GM23338 (cell line): ENCODE data around the gene UTP11. TPM values are rescaled to one million over a fixed set of nuclear protein-coding genes. Genes with fewer than 3 reads are reported as not detected.

ENCODE experiments used
- ATAC-seq: fragments of 200-7000 bp; cut with Tn5 transposase; 3 replicates; pipeline ENCODE4 v1.9.1; 2020
- DNase-seq: peaks from one replicate; pipeline ENCODE4 v3.0.0-alpha.2; 2015; ENCODE audit warnings: low spot score
- H2AFZ ChIP-seq: fragments of 200-600 bp; sonication (generic); 2 replicates; pipeline ENCODE4 v1.8.0; 2016; ENCODE audit warnings: antibody characterized with exemption, mild to moderate bottlenecking, moderate library complexity
- H3F3A ChIP-seq: fragments of 200-600 bp; sonication (generic); replicated peaks from 2 replicates; pipeline ENCODE4 v1.8.0; 2017; ENCODE audit warnings: antibody characterized with exemption, mixed run types, low read depth
- H3K27ac ChIP-seq: fragments of 200-600 bp; sonication (generic); 2 replicates; pipeline ENCODE4 v1.6.1; 2016; ENCODE audit warnings: low read depth
- H3K27me3 ChIP-seq: fragments of 200-600 bp; sonication (generic); 2 replicates; pipeline ENCODE4 v1.8.0; 2016; ENCODE audit warnings: mild to moderate bottlenecking, mixed run types, moderate library complexity; ENCODE audit not compliant: insufficient read depth
- H3K36me3 ChIP-seq: fragments of 200-600 bp; sonication (generic); 2 replicates; pipeline ENCODE4 v1.8.0; 2016; ENCODE audit warnings: mild to moderate bottlenecking; ENCODE audit not compliant: insufficient read depth
- H3K4me1 ChIP-seq: fragments of 200-600 bp; sonication (generic); 2 replicates; pipeline ENCODE4 v1.8.0; 2016; ENCODE audit warnings: mild to moderate bottlenecking, moderate library complexity; ENCODE audit not compliant: insufficient read depth
- H3K4me2 ChIP-seq: fragments of 200-600 bp; sonication (generic); 2 replicates; pipeline ENCODE4 v1.7.1; 2017; ENCODE audit warnings: mixed run types
- H3K4me3 ChIP-seq: fragments of 200-600 bp; sonication (generic); 2 replicates; pipeline ENCODE4 v1.6.1; 2016; ENCODE audit warnings: mixed run types
- H3K79me2 ChIP-seq: fragments of 200-600 bp; sonication (generic); replicated peaks from 2 replicates; pipeline ENCODE4 v1.8.0; 2017; ENCODE audit warnings: mild to moderate bottlenecking; ENCODE audit not compliant: insufficient read depth
- H3K9me2 ChIP-seq: fragments of 200-600 bp; sonication (generic); 2 replicates; pipeline ENCODE4 v1.8.0; 2017; ENCODE audit not compliant: insufficient read depth
- H4K20me1 ChIP-seq: fragments of 200-600 bp; sonication (generic); replicated peaks from 2 replicates; pipeline ENCODE4 v1.8.0; 2017; ENCODE audit warnings: mild to moderate bottlenecking; ENCODE audit not compliant: insufficient read depth
- H3K27ac Mint-ChIP-seq: 2 replicates; pipeline ENCODE4 v1.8.0; 2020; ENCODE audit warnings: inconsistent platforms, mild to moderate bottlenecking, moderate library complexity, mixed read lengths
- H3K27me3 Mint-ChIP-seq: 3 replicates; pipeline ENCODE4 v1.8.0; 2022; ENCODE audit warnings: low read depth, mild to moderate bottlenecking, moderate library complexity, mixed read lengths, inconsistent platforms; ENCODE audit not compliant: insufficient read depth, poor library complexity
- H3K36me3 Mint-ChIP-seq: 3 replicates; pipeline ENCODE4 v1.8.0; 2021; ENCODE audit warnings: low read depth, mild to moderate bottlenecking, inconsistent platforms, moderate library complexity, mixed read lengths
- H3K4me1 Mint-ChIP-seq: 3 replicates; pipeline ENCODE4 v1.8.0; 2020; ENCODE audit warnings: mild to moderate bottlenecking, inconsistent platforms, mixed read lengths
- H3K4me3 Mint-ChIP-seq: 3 replicates; pipeline ENCODE4 v1.8.0; 2021; ENCODE audit warnings: moderate library complexity, mild to moderate bottlenecking, inconsistent platforms, mixed read lengths
- H3K9me3 Mint-ChIP-seq: 3 replicates; pipeline ENCODE4 v1.8.0; 2020; ENCODE audit warnings: moderate library complexity, mild to moderate bottlenecking, inconsistent platforms, mixed read lengths
- CREB1 ChIP-seq: fragments of 250-450 bp; sonication (Bioruptor Pico); IDR thresholded peaks from 2 replicates; pipeline ENCODE4 v1.5.0; 2020; ENCODE audit warnings: low read depth, mild to moderate bottlenecking, moderate library complexity
- CTCF ChIP-seq, 2 experiments: fragments of 200-600 bp in 1 of 2; sonication (generic) in 1 of 2; conservative IDR thresholded peaks; 2 replicates each; pipeline versions ENCODE4 v1.5.1 to v1.6.1; 2016 to 2017; ENCODE audit warnings: antibody characterized with exemption in 2 of 2, low read depth in 2 of 2, mild to moderate bottlenecking in 2 of 2, moderate library complexity in 1 of 2
- ETS1 ChIP-seq: IDR thresholded peaks from 2 replicates; pipeline ENCODE4 v1.6.1; 2016; ENCODE audit warnings: antibody characterized with exemption
- EZH2 ChIP-seq: fragments of 200-600 bp; sonication (generic); IDR thresholded peaks from one replicate; pipeline ENCODE4 v1.8.0; 2017; ENCODE audit warnings: antibody characterized with exemption, mild to moderate bottlenecking, low read depth; ENCODE audit not compliant: unreplicated experiment
- EZH2phosphoT487 ChIP-seq: fragments of 200-600 bp; sonication (generic); IDR thresholded peaks from one replicate; pipeline ENCODE4 v1.8.1; 2018; ENCODE audit warnings: antibody characterized with exemption; ENCODE audit not compliant: unreplicated experiment
- JUNB ChIP-seq: IDR thresholded peaks from one replicate; pipeline ENCODE4 v1.6.1; 2016; ENCODE audit warnings: antibody characterized with exemption; ENCODE audit not compliant: unreplicated experiment
- NANOG ChIP-seq: IDR thresholded peaks from 2 replicates; pipeline ENCODE4 v1.6.1; 2016; ENCODE audit warnings: antibody characterized with exemption, borderline replicate concordance
- POLR2AphosphoS5 ChIP-seq: IDR thresholded peaks from 2 replicates; pipeline ENCODE4 v1.6.1; 2016; ENCODE audit warnings: antibody characterized with exemption, low read depth
- REST ChIP-seq: IDR thresholded peaks from one replicate; pipeline ENCODE4 v1.6.1; 2018; ENCODE audit warnings: antibody characterized with exemption; ENCODE audit not compliant: unreplicated experiment
- STAT1 ChIP-seq: IDR thresholded peaks from one replicate; pipeline ENCODE4 v1.6.1; 2016; ENCODE audit warnings: antibody characterized with exemption; ENCODE audit not compliant: unreplicated experiment
- ZNF331 ChIP-seq: fragments of 250-450 bp; sonication (Bioruptor Pico); IDR thresholded peaks from 2 replicates; pipeline ENCODE4 v1.5.0; 2020; ENCODE audit warnings: low read depth, mild to moderate bottlenecking, moderate library complexity
- polyA plus RNA-seq: library from polyadenylated mRNA; unstranded; fragments of >200 nt; fragmentation: Nextera tagmentation; extraction: Ambion mirVana; gene quantifications from 2 replicates; pipeline ENCODE4 v1.2.1, GENCODE V29; 2016
- total RNA-seq: library from RNA; depleted of rRNA; stranded (reverse); fragments of >200 nt; shearing (Covaris generic); gene quantifications from 2 replicates; pipeline ENCODE4 v1.2.3, GENCODE V29; 2014

The UTP11 gene
- total and polyA plus RNA-seq, 2 experiments from 2014 or later: 67.8 to 105 TPM

- no peak overlapping the region for H3K27ac ChIP-seq
- DNase-seq (no peak), ATAC-seq (no peak)
- Mint-ChIP-seq H3K4me1 (peaks cover 53% of the 10 kb centered on the region), H3K4me3 (peak overlapping the region; percentile 55), H3K9me3 (no peaks in the 10 kb centered on the region), H3K27me3 (peaks cover 14% of the 10 kb centered on the region), H3K36me3 (peaks cover 4% of the 10 kb centered on the region), H3K27ac (peak overlapping the region; percentile 83)
- H3K4me3 ChIP-seq: no peak overlapping the region; the same call in 1 of the 2 replicates
- peaks cover 18% of the 10 kb centered on the region for H3F3A ChIP-seq
- H3K79me2 ChIP-seq: no peaks in the 10 kb centered on the region
- no peaks in the 10 kb centered on the region for H3K36me3 ChIP-seq
- H3K27me3 ChIP-seq: no peaks in the 10 kb centered on the region
- peak overlapping the region; percentile 77 for H3K4me2 ChIP-seq
- TF ChIP-seq EZH2 (no peak), ETS1 (no peak), EZH2phosphoT487 (no peak), POLR2AphosphoS5 (no peak), CREB1 (no peak), ZNF331 (CRISPR knock-in tag) (no peak), STAT1 (no peak), CTCF (conservative IDR thresholded peaks at IDR 0.05; ENCODE audit: low read depth in 2 of 2) (no peak), REST (no peak), NANOG (no peak), JUNB (no peak)
- peaks cover 34% of the 10 kb centered on the region for H3K4me1 ChIP-seq
- H4K20me1 ChIP-seq: no peaks in the 10 kb centered on the region; the same call in 1 of the 2 replicates
- no peaks in the 10 kb centered on the region; the same call in 1 of the 2 replicates for H3K9me2 ChIP-seq
- H2AFZ ChIP-seq: no peak overlapping the region
These were observed 18.3 kb downstream of the UTP11 start for GRCh38 chr1:38030596-38031512.
